ENCODE measurements around the gene BIRC5. TPM values are rescaled to one million over a fixed set of nuclear protein-coding genes. Genes with fewer than 3 reads are reported as not detected.
A peak's percentile ranks its signal among the peaks of the same experiment; 100 is the strongest.

BIRC5 gene
- total and polyA plus RNA-seq, 4 experiments from 2014 or later, result 0.18 to 0.32 TPM; not detected in 2

DNA sequence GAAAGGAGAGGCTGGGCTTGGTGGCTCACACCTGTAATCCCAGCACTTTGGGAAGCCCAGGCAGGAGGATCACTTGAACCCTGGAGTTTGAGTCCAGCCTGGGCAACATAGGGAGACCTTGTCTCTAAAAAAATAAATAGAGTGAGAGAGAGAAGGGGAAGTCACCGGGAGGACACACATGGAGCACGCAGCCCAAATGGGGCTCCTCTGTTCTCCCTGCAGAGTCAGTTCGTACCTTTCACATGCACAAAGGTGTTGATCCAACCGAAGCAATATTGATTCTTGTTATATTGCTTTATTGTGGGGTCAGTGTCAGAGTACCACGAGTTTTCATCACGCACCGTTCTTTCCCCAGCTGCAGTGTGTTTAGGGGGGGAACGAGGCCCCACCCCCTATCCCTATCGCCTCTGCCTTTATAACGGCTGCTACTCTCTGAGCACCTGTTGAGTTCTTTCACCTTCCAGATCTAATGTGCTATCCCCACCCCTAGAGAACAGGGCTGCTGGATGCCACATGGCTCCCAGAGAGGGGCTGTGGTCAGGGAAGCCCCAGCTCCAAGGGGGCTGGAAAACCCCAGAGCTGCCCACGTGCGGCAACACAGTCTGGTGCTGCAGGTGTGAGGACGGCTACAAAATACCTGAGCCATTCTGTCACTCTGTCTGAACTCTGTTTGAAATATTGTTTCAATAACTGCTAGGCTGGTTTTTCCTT is 16.4 kb downstream of the BIRC5 start:
- no peak overlapping the region for H3K4me3 ChIP-seq (ENCODE audit: low read length in 2 of 2)
- intact Hi-C loops (cut with micrococcal nuclease), result no loop called here
- Mint-ChIP-seq H3K4me3 (no peak overlapping the region), H3K36me3 (no peaks in the 10 kb centered on the region), H3K27me3 (peaks cover 12 to 19% of the 10 kb centered on the region in 2 donors), H3K9me3 (no peaks in the 10 kb centered on the region), H3K27ac (no peak overlapping the region), H3K4me1 (peaks cover 0 to 11% (median 7%) of the 10 kb centered on the region in 4 donors)
- CTCF ChIA-PET (ENCODE audit: partially characterized antibody), result interaction anchor here (0.6 kb wide), 1 partner anchor 131 kb away, joined by 3 read pairs; no protein-coding TSS in a partner anchor
- H3K9me3 ChIP-seq (ENCODE audit: control insufficient read depth in 1 of 2, low read length in 2 of 2), result no peaks in the 10 kb centered on the region
- H3K4me1 ChIP-seq (ENCODE audit: insufficient read depth, low read length), result peaks cover 3% of the 10 kb centered on the region
- H3K27me3 ChIP-seq (ENCODE audit: insufficient read depth, low read length), result peaks cover 12% of the 10 kb centered on the region
- POLR2A ChIA-PET (ENCODE audit: partially characterized antibody), result no interaction called here
- no peak for DNase-seq
- no peak overlapping the region for H3K27ac ChIP-seq (ENCODE audit: low read depth, low read length)
- no peaks in the 10 kb centered on the region for H3K36me3 ChIP-seq (ENCODE audit: insufficient read depth, low read length)

DNA sequence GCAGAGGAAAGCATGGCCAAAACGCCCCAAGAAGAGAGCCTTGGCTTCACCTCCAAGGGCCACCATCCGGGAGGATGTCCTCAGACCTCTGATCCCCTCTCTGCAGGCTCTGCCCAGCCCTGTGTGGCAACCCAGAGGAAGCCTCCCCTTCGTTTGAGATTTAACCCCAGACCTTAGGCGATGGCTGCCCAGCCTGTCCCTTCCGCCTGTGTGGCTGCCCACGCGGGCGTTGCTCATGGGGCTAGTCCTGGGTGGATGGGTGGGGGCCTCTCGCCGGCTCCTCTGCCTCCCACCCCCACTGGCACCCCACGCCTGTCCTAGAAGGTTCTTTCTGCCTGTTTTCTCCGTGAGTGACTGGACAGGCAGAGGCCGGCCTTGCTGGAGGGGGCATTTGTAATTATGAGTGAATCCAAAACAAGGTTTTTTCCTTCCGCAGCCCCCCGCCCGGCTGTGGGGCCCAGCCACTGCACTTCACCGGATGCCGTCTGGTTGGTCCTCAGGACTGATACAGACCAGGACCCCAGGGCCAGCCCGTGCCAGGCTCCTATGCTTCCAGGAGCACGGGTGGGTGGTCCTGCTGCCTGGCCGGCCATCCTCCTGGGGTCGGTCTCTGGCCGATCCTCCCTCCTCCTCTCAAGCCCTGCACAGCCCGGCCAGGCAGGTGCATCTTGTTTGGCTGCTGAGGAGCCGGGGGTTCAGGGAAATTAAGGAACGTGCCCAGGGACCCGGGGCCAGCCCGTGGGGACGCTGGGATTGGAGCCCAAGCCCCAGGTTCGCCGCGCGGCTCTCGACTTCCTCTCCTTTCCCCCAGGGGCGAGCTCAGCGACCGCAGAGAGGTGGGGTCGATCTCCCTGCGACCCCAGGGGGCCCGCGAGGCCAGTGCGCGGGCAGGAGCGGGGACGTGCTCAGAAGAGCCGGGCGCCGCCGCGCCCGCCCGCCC is 17.2 kb downstream of the BIRC5 start, which contains the start of gene TMEM235:
Gene TMEM235, plus strand, starts transcription at position 636 of the 940 bp plus-strand sequence. CDS start 393 bp downstream, outside the sequence.
- no peak within 1 kb of the TSS for H3K4me3 Mint-ChIP-seq
- no peak within 1 kb of the TSS for H3K27ac ChIP-seq (ENCODE audit: low read depth, low read length)

DNA sequence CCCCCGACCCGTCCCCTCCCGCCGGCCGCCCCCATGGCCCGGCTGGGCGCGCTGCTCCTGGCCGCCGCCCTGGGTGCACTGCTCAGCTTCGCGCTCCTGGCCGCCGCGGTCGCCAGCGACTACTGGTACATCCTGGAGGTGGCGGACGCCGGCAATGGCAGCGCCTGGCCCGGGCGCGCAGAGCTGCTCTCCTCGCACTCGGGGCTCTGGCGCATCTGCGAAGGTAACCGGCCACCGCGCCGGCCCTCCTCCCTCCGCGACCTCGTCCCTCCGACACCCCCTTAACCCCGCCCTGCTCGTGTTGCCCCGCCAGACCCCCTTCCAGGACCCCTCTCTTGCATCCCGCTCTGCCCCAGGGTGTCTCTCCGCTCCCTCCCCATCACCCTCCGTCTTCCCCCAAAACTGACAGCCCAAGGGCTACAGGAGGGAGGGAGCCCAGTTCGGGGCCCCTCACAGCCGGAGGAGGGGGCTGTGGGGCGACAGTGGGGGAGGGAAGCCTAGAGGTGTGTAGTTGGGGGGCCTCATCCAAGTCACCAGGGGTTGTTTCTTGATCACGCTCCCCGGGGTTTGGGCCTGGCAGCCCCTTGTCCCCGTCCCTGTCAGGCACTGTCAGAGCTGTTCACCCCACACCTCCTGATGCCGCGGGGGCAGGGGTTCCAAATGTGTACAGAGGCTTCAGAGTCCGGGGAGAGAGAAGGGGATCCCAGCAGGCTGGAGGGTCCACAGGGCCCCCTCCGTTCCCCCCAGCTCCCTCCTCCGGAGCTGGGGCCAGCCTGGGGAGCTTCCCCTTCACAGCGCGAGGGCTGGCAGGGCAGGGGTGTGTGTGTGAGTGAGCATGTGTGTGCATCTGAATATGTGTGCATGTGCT is 18.2 kb downstream of the BIRC5 start:
- Histone ChIP-seq H3K36me3 (ENCODE audit: insufficient read depth, low read length) (no peaks in the 10 kb centered on the region), H3K4me3 (ENCODE audit: low read length in 2 of 2) (no peak overlapping the region), H3K9me3 (ENCODE audit: control insufficient read depth in 1 of 2, low read length in 2 of 2) (no peaks in the 10 kb centered on the region), H3K4me1 (ENCODE audit: insufficient read depth, low read length) (peaks cover 3% of the 10 kb centered on the region), H3K27me3 (ENCODE audit: insufficient read depth, low read length) (peaks cover 12% of the 10 kb centered on the region), H3K27ac (ENCODE audit: low read depth, low read length) (no peak overlapping the region)
- Mint-ChIP-seq H3K27me3 (peaks cover 12 to 19% of the 10 kb centered on the region in 2 donors), H3K27ac (no peak overlapping the region), H3K4me1 (peaks cover 0 to 7% (median 3%) of the 10 kb centered on the region in 4 donors), H3K4me3 (peak overlapping the region in 1 of 8 donors; percentile 9), H3K9me3 (no peaks in the 10 kb centered on the region), H3K36me3 (no peaks in the 10 kb centered on the region)
- POLR2A ChIA-PET (ENCODE audit: partially characterized antibody), result no interaction called here
- DNase-seq, result peak in 3 of 5 donors; percentile 14 to 21 (median 20)
- intact Hi-C loops (cut with micrococcal nuclease), result no loop called here
- CTCF ChIA-PET (ENCODE audit: partially characterized antibody), result no interaction called here

More for the DNA sequence above, 17.2 kb downstream of the BIRC5 start, which contains the start of gene TMEM235:
- Histone ChIP-seq H3K4me1 (ENCODE audit: insufficient read depth, low read length) (peaks cover 3% of the 10 kb centered on the region), H3K4me3 (ENCODE audit: low read length in 2 of 2) (no peak within 1 kb of the TSS), H3K36me3 (ENCODE audit: insufficient read depth, low read length) (no peaks in the 10 kb centered on the region), H3K27me3 (ENCODE audit: insufficient read depth, low read length) (peaks cover 12% of the 10 kb centered on the region), H3K9me3 (ENCODE audit: control insufficient read depth in 1 of 2, low read length in 2 of 2) (no peaks in the 10 kb centered on the region)
- Mint-ChIP-seq H3K27ac (no peak within 1 kb of the TSS), H3K27me3 (peaks cover 12 to 19% of the 10 kb centered on the region in 2 donors), H3K36me3 (no peaks in the 10 kb centered on the region), H3K9me3 (no peaks in the 10 kb centered on the region), H3K4me1 (peaks cover 0 to 11% (median 7%) of the 10 kb centered on the region in 4 donors)
- POLR2A ChIA-PET (ENCODE audit: partially characterized antibody), result no interaction called here
- CTCF ChIA-PET (ENCODE audit: partially characterized antibody), result no interaction called here
- intact Hi-C loops (cut with micrococcal nuclease), result no loop called here
- DNase-seq, result no peak

DNA sequence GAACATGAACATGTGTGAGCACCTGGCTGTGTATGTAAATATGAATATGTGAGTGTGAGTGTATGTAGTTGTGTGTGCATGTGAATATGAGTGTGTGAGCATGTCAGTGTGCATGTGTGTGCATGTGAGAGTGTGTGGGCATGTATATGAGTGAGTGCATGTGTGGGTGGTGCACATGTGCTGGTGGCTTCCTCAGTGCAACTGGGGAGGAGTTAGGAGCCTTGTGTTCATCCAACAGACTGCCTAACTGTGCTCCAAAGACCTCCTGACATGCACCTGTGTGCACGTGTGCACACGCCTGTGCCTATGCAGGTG is 18.8 kb downstream of the BIRC5 start:
- CTCF ChIA-PET (ENCODE audit: partially characterized antibody), result no interaction called here

DNA sequence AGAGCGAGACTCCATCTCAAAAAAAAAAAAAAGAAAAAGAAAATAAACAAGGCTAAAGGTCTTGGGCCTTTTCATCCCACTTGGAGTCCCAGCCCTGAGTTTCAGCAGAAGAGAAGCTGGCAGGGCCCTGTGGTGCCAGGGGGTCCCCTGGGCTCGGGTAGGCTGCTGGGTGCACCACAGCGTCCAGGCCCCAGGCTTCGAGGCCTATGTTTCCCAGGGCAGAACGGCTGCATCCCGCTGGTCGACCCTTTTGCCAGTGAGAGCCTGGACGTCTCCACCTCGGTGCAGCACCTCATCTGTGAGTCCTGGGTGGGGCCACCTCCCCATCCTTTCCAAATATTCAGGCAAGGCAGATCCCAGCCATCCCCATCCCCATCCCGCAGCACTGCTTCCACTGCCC is 19.6 kb downstream of the BIRC5 start:
- Mint-ChIP-seq H3K9me3 (no peaks in the 10 kb centered on the region), H3K27ac (no peak overlapping the region), H3K36me3 (no peaks in the 10 kb centered on the region), H3K4me3 (no peak overlapping the region), H3K4me1 (peaks cover 0 to 7% (median 2%) of the 10 kb centered on the region in 4 donors), H3K27me3 (peaks cover 8 to 15% of the 10 kb centered on the region in 2 donors)
- Histone ChIP-seq H3K9me3 (ENCODE audit: control insufficient read depth in 1 of 2, low read length in 2 of 2) (no peaks in the 10 kb centered on the region), H3K4me3 (ENCODE audit: low read length in 2 of 2) (no peak overlapping the region), H3K36me3 (ENCODE audit: insufficient read depth, low read length) (no peaks in the 10 kb centered on the region), H3K27me3 (ENCODE audit: insufficient read depth, low read length) (peaks cover 12% of the 10 kb centered on the region), H3K27ac (ENCODE audit: low read depth, low read length) (no peak overlapping the region), H3K4me1 (ENCODE audit: insufficient read depth, low read length) (peaks cover 3% of the 10 kb centered on the region)
- CTCF ChIA-PET (ENCODE audit: partially characterized antibody), result no interaction called here
- POLR2A ChIA-PET (ENCODE audit: partially characterized antibody), result no interaction called here
- intact Hi-C loops (cut with micrococcal nuclease), result no loop called here
- no peak for DNase-seq

More for the DNA sequence above, 18.8 kb downstream of the BIRC5 start:
- intact Hi-C loops (cut with micrococcal nuclease), result no loop called here
- Mint-ChIP-seq H3K9me3 (no peaks in the 10 kb centered on the region), H3K27me3 (peaks cover 9 to 16% of the 10 kb centered on the region in 2 donors), H3K36me3 (no peaks in the 10 kb centered on the region), H3K4me1 (peaks cover 0 to 7% (median 2%) of the 10 kb centered on the region in 4 donors), H3K27ac (no peak overlapping the region), H3K4me3 (peak overlapping the region in 2 of 8 donors; percentile 9 to 29)
- POLR2A ChIA-PET (ENCODE audit: partially characterized antibody), result no interaction called here
- peaks cover 3% of the 10 kb centered on the region for H3K4me1 ChIP-seq (ENCODE audit: insufficient read depth, low read length)
- H3K27ac ChIP-seq (ENCODE audit: low read depth, low read length), result no peak overlapping the region
- no peaks in the 10 kb centered on the region for H3K36me3 ChIP-seq (ENCODE audit: insufficient read depth, low read length)
- no peaks in the 10 kb centered on the region for H3K9me3 ChIP-seq (ENCODE audit: control insufficient read depth in 1 of 2, low read length in 2 of 2)
- no peak overlapping the region for H3K4me3 ChIP-seq (ENCODE audit: low read length in 2 of 2)
- DNase-seq, result no peak
- H3K27me3 ChIP-seq (ENCODE audit: insufficient read depth, low read length), result peaks cover 12% of the 10 kb centered on the region

DNA sequence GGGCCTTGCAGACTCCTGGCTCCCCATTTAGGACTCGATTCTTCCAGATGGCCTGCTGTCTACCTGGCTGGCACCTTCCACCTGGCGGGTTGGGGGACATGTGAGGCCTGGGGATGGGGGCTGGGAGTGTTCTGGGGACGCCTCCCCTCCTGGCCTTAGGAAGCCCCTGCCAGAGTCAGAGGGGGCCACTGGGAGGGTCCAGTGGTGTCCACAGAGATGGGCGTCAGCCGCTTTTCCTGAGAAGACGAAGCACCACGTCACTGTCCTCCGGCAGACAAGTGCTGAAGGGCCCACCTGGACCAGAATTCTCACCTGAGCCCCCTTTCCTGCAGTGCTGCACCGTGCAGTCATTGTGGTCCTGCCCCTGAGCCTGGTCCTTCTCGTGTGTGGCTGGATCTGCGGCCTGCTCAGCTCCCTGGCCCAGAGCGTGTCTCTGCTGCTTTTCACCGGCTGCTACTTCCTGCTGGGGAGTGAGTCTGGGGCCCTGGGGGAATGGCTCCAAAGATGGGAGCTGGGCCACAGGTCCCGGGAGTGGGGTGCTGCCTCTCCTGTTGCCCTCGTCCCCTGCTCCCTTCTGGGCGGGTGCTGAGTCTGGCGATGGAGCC is 20.3 kb downstream of the BIRC5 start:
- H3K4me1 Mint-ChIP-seq, result peaks cover 0 to 7% (median 2%) of the 10 kb centered on the region in 4 donors
- POLR2A ChIA-PET (ENCODE audit: partially characterized antibody), result no interaction called here
- peaks cover 8 to 15% of the 10 kb centered on the region in 2 donors for H3K27me3 Mint-ChIP-seq
- no peaks in the 10 kb centered on the region for H3K9me3 ChIP-seq (ENCODE audit: control insufficient read depth in 1 of 2, low read length in 2 of 2)
- no peak overlapping the region for H3K4me3 ChIP-seq (ENCODE audit: low read length in 2 of 2)
- no peaks in the 10 kb centered on the region for H3K36me3 ChIP-seq (ENCODE audit: insufficient read depth, low read length)
- DNase-seq, result no peak
- no peak overlapping the region for H3K27ac Mint-ChIP-seq
- no peaks in the 10 kb centered on the region for H3K36me3 Mint-ChIP-seq
- no peaks in the 10 kb centered on the region for H3K9me3 Mint-ChIP-seq
- peak overlapping the region in 1 of 8 donors; percentile 17 for H3K4me3 Mint-ChIP-seq
- peaks cover 12% of the 10 kb centered on the region for H3K27me3 ChIP-seq (ENCODE audit: insufficient read depth, low read length)
- no peak overlapping the region for H3K27ac ChIP-seq (ENCODE audit: low read depth, low read length)
- CTCF ChIA-PET (ENCODE audit: partially characterized antibody), result interaction anchor here (0.6 kb wide), 1 partner anchor 225 kb away, joined by 3 read pairs; no protein-coding TSS in a partner anchor
- intact Hi-C loops (cut with micrococcal nuclease), result no loop called here
- peaks cover 3% of the 10 kb centered on the region for H3K4me1 ChIP-seq (ENCODE audit: insufficient read depth, low read length)

Data from CD4-positive, alpha-beta memory T cell (primary cell).